WTC11 (cell line): Measurements from ENCODE around the gene CALCR. TPM values are rescaled to one million over a fixed set of nuclear protein-coding genes. Genes with fewer than 3 reads are reported as not detected.
"Not testable (repeated sequence)": the region's sequence is repeated elsewhere in the genome, so short reads cannot be mapped to it uniquely, and the experiment has no call there.

ENCODE experiments used
- ATAC-seq: fragments of 200-7000 bp; cut with Tn5 transposase; 2 replicates; pipeline ENCODE4 v1.10.0; 2021; ENCODE audit warnings: mild to moderate bottlenecking, moderate library complexity
- CTCF ChIA-PET: fragments of 300-600 bp; sonication (Branson Sonifier 250); formaldehyde crosslinking; loops from one replicate; lab custom pipeline; 2021; ENCODE audit warnings: antibody characterized with exemption; lab: Charles Lee
- POLR2A ChIA-PET: fragments of 350-600 bp; sonication (Branson Sonifier 250); formaldehyde crosslinking; loops from one replicate; lab custom pipeline; 2021; ENCODE audit warnings: antibody characterized with exemption; lab: Charles Lee
- DNase-seq: peaks from one replicate; pipeline ENCODE4 v3.0.0; 2021; ENCODE audit warnings: low spot score
- H3K27ac Mint-ChIP-seq: 2 replicates; pipeline ENCODE4 v1.8.0; 2021; ENCODE audit warnings: mixed read lengths
- H3K27me3 Mint-ChIP-seq: 2 replicates; pipeline ENCODE4 v1.8.0; 2021; ENCODE audit warnings: low read depth, mild to moderate bottlenecking, moderate library complexity, mixed read lengths
- H3K36me3 Mint-ChIP-seq: 2 replicates; pipeline ENCODE4 v1.8.0; 2021; ENCODE audit warnings: mixed read lengths
- H3K4me1 Mint-ChIP-seq: 2 replicates; pipeline ENCODE4 v1.8.0; 2022; ENCODE audit warnings: mixed read lengths
- H3K4me3 Mint-ChIP-seq: 2 replicates; pipeline ENCODE4 v1.8.0; 2021; ENCODE audit warnings: mild to moderate bottlenecking, moderate library complexity, mixed read lengths
- H3K9me3 Mint-ChIP-seq: 2 replicates; pipeline ENCODE4 v1.8.0; 2021; ENCODE audit warnings: mixed read lengths
- ATF3 ChIP-seq: sonication (generic); formaldehyde crosslinking; conservative IDR thresholded peaks from 2 replicates; pipeline ENCODE4 v1.8.1; 2022; ENCODE audit warnings: mild to moderate bottlenecking, missing genetic modification reagents
- CREB1 ChIP-seq: sonication (generic); formaldehyde crosslinking; IDR thresholded peaks from 2 replicates; pipeline ENCODE4 v1.8.0; 2023; ENCODE audit warnings: mild to moderate bottlenecking, missing genetic modification reagents
- ETV6 ChIP-seq: sonication (generic); formaldehyde crosslinking; IDR thresholded peaks from 2 replicates; pipeline ENCODE4 v1.8.1; 2022; ENCODE audit warnings: mild to moderate bottlenecking, missing genetic modification reagents
- FOXJ3 ChIP-seq: sonication (generic); formaldehyde crosslinking; IDR thresholded peaks from 2 replicates; pipeline ENCODE4 v1.9.0; 2021; ENCODE audit warnings: missing genetic modification reagents, mild to moderate bottlenecking, borderline replicate concordance
- KAT7 ChIP-seq: sonication (generic); formaldehyde crosslinking; IDR thresholded peaks from 2 replicates; pipeline ENCODE4 v1.8.1; 2023; ENCODE audit warnings: missing genetic modification reagents, mild to moderate bottlenecking, borderline replicate concordance
- NFATC4 ChIP-seq: fragments of 250-450 bp; sonication (Bioruptor Pico); IDR thresholded peaks from 2 replicates; pipeline ENCODE4 v1.9.0; 2021; ENCODE audit warnings: mild to moderate bottlenecking
- NR2C2 ChIP-seq: sonication (generic); formaldehyde crosslinking; IDR thresholded peaks from 2 replicates; pipeline ENCODE4 v1.8.0; 2022; ENCODE audit warnings: mild to moderate bottlenecking, missing genetic modification reagents
- PRRX2 ChIP-seq: fragments of 250-450 bp; sonication (Bioruptor Pico); IDR thresholded peaks from 2 replicates; pipeline ENCODE4 v1.8.0; 2021; ENCODE audit warnings: mild to moderate bottlenecking
- SMAD4 ChIP-seq: sonication (generic); formaldehyde crosslinking; IDR thresholded peaks from 2 replicates; pipeline ENCODE4 v1.8.0; 2022; ENCODE audit warnings: mild to moderate bottlenecking, missing genetic modification reagents
- SP1 ChIP-seq: sonication (generic); formaldehyde crosslinking; conservative IDR thresholded peaks from 2 replicates; pipeline ENCODE4 v1.8.1; 2022; ENCODE audit warnings: missing genetic modification reagents
- STAT6 ChIP-seq: sonication (generic); formaldehyde crosslinking; conservative IDR thresholded peaks from 2 replicates; pipeline ENCODE4 v1.8.1; 2023; ENCODE audit warnings: mild to moderate bottlenecking, low read depth, missing genetic modification reagents, moderate library complexity
- ZNF121 ChIP-seq: sonication (generic); formaldehyde crosslinking; IDR thresholded peaks from 2 replicates; pipeline ENCODE4 v1.8.0; 2023; ENCODE audit warnings: missing genetic modification reagents
- ZNF425 ChIP-seq: fragments of 250-450 bp; sonication (Bioruptor Pico); conservative IDR thresholded peaks from 2 replicates; pipeline ENCODE4 v1.9.0; 2021; ENCODE audit warnings: mild to moderate bottlenecking
- ZNF532 ChIP-seq: fragments of 250-450 bp; sonication (Bioruptor Pico); IDR thresholded peaks from 2 replicates; pipeline ENCODE4 v1.9.0; 2021; ENCODE audit warnings: mild to moderate bottlenecking, borderline replicate concordance
- total RNA-seq: library from RNA; stranded (reverse); gene quantifications from 3 replicates; pipeline ENCODE4 v1.2.3, GENCODE V29; 2021
- TF ChIP-seq, protein P1 (sequence below): sonication (generic); formaldehyde crosslinking; IDR thresholded peaks from 2 replicates; pipeline ENCODE4 v1.8.0; 2023; ENCODE audit warnings: missing genetic modification reagents, mild to moderate bottlenecking, borderline replicate concordance
- TF ChIP-seq, protein P2 (sequence below): sonication (generic); formaldehyde crosslinking; IDR thresholded peaks from 2 replicates; pipeline ENCODE4 v1.8.0; 2022; ENCODE audit warnings: missing genetic modification reagents
- TF ChIP-seq, protein P3 (sequence below): sonication (generic); formaldehyde crosslinking; IDR thresholded peaks from 2 replicates; pipeline ENCODE4 v1.8.1; 2023; ENCODE audit warnings: mild to moderate bottlenecking, missing genetic modification reagents

CALCR gene
- total RNA-seq, 1 experiment from 2014 or later, result 0.81 TPM

GRCh38 chr7:93503088-93503487, 71.4 kb downstream of the CALCR start:
- Mint-ChIP-seq H3K9me3 (peaks cover 15% of the 10 kb centered on the region), H3K36me3 (no peaks in the 10 kb centered on the region), H3K4me3 (no peak overlapping the region), H3K27me3 (no peaks in the 10 kb centered on the region), H3K4me1 (no peaks in the 10 kb centered on the region), H3K27ac (no peak overlapping the region)
- TF ChIP-seq ZNF425 (CRISPR knock-in tag) (no peak), STAT6 (CRISPR knock-in tag) (no peak), KAT7 (no peak), SMAD4 (CRISPR knock-in tag) (no peak), ZNF532 (CRISPR knock-in tag) (no peak), ETV6 (no peak), ZNF121 (no peak), CREB1 (no peak), NFATC4 (no peak), SP1 (CRISPR knock-in tag) (no peak), ATF3 (CRISPR knock-in tag) (no peak), PRRX2 (CRISPR knock-in tag) (no peak), NR2C2 (CRISPR knock-in tag) (no peak), FOXJ3 (CRISPR knock-in tag) (no peak)
- TF ChIP-seq, protein P1, sequence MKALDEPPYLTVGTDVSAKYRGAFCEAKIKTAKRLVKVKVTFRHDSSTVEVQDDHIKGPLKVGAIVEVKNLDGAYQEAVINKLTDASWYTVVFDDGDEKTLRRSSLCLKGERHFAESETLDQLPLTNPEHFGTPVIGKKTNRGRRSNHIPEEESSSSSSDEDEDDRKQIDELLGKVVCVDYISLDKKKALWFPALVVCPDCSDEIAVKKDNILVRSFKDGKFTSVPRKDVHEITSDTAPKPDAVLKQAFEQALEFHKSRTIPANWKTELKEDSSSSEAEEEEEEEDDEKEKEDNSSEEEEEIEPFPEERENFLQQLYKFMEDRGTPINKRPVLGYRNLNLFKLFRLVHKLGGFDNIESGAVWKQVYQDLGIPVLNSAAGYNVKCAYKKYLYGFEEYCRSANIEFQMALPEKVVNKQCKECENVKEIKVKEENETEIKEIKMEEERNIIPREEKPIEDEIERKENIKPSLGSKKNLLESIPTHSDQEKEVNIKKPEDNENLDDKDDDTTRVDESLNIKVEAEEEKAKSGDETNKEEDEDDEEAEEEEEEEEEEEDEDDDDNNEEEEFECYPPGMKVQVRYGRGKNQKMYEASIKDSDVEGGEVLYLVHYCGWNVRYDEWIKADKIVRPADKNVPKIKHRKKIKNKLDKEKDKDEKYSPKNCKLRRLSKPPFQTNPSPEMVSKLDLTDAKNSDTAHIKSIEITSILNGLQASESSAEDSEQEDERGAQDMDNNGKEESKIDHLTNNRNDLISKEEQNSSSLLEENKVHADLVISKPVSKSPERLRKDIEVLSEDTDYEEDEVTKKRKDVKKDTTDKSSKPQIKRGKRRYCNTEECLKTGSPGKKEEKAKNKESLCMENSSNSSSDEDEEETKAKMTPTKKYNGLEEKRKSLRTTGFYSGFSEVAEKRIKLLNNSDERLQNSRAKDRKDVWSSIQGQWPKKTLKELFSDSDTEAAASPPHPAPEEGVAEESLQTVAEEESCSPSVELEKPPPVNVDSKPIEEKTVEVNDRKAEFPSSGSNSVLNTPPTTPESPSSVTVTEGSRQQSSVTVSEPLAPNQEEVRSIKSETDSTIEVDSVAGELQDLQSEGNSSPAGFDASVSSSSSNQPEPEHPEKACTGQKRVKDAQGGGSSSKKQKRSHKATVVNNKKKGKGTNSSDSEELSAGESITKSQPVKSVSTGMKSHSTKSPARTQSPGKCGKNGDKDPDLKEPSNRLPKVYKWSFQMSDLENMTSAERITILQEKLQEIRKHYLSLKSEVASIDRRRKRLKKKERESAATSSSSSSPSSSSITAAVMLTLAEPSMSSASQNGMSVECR (CRISPR knock-in tag), result no peak
- TF ChIP-seq, protein P2, sequence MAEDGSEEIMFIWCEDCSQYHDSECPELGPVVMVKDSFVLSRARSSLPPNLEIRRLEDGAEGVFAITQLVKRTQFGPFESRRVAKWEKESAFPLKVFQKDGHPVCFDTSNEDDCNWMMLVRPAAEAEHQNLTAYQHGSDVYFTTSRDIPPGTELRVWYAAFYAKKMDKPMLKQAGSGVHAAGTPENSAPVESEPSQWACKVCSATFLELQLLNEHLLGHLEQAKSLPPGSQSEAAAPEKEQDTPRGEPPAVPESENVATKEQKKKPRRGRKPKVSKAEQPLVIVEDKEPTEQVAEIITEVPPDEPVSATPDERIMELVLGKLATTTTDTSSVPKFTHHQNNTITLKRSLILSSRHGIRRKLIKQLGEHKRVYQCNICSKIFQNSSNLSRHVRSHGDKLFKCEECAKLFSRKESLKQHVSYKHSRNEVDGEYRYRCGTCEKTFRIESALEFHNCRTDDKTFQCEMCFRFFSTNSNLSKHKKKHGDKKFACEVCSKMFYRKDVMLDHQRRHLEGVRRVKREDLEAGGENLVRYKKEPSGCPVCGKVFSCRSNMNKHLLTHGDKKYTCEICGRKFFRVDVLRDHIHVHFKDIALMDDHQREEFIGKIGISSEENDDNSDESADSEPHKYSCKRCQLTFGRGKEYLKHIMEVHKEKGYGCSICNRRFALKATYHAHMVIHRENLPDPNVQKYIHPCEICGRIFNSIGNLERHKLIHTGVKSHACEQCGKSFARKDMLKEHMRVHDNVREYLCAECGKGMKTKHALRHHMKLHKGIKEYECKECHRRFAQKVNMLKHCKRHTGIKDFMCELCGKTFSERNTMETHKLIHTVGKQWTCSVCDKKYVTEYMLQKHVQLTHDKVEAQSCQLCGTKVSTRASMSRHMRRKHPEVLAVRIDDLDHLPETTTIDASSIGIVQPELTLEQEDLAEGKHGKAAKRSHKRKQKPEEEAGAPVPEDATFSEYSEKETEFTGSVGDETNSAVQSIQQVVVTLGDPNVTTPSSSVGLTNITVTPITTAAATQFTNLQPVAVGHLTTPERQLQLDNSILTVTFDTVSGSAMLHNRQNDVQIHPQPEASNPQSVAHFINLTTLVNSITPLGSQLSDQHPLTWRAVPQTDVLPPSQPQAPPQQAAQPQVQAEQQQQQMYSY (CRISPR knock-in tag), result no peak
- TF ChIP-seq, protein P3, sequence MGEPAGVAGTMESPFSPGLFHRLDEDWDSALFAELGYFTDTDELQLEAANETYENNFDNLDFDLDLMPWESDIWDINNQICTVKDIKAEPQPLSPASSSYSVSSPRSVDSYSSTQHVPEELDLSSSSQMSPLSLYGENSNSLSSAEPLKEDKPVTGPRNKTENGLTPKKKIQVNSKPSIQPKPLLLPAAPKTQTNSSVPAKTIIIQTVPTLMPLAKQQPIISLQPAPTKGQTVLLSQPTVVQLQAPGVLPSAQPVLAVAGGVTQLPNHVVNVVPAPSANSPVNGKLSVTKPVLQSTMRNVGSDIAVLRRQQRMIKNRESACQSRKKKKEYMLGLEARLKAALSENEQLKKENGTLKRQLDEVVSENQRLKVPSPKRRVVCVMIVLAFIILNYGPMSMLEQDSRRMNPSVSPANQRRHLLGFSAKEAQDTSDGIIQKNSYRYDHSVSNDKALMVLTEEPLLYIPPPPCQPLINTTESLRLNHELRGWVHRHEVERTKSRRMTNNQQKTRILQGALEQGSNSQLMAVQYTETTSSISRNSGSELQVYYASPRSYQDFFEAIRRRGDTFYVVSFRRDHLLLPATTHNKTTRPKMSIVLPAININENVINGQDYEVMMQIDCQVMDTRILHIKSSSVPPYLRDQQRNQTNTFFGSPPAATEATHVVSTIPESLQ, result no peak
- POLR2A ChIA-PET, result interaction anchor here (0.6 kb wide), 1 partner anchor 28 kb away, joined by 4 read pairs; no protein-coding TSS in a partner anchor
- CTCF ChIA-PET, result no interaction called here
- DNase-seq, result no peak
- no peak for ATAC-seq

GRCh38 chr7:93491860-93492259, 82.7 kb downstream of the CALCR start:
- H3K27ac Mint-ChIP-seq, H3K27me3 Mint-ChIP-seq, POLR2A ChIA-PET, H3K4me3 Mint-ChIP-seq, CTCF ChIA-PET, ATAC-seq, DNase-seq: not testable (repeated sequence)
- H3K36me3 Mint-ChIP-seq, result peaks cover 14% of the 10 kb centered on the region; the same call in 1 of the 2 replicates
- peaks cover 15% of the 10 kb centered on the region for H3K4me1 Mint-ChIP-seq
- H3K9me3 Mint-ChIP-seq, result peaks cover 24% of the 10 kb centered on the region
